RWPE1 (cell line): ENCODE results near the gene OLFM3.

Source experiments
- CTCF ChIA-PET: fragments of 350-600 bp; sonication (Branson Sonifier 250); formaldehyde crosslinking; extraction: SDS; loops from one replicate; lab custom pipeline; 2021; lab: Yijun Ruan, JAX
- POLR2A ChIA-PET: fragments of 400-600 bp; formaldehyde crosslinking; extraction: SDS; loops from one replicate; lab custom pipeline; 2020; ENCODE audit warnings: antibody characterized with exemption; ENCODE audit not compliant: low non-redundant PET; lab: Yijun Ruan, JAX
- DNase-seq: peaks from one replicate; pipeline ENCODE4 v3.0.0; 2012; ENCODE audit warnings: low spot score
- H3K27ac ChIP-seq: fragments of 450-650 bp; 2 replicates; pipeline ENCODE4 v1.5.1; 2017
- TF ChIP-seq, protein P1 (sequence below): fragments of 450-650 bp; conservative IDR thresholded peaks from 2 replicates; pipeline ENCODE4 v1.5.1; 2017; ENCODE audit warnings: low read depth, mild to moderate bottlenecking

The OLFM3 gene

GRCh38 chr1:101996825-101997465, at the start of gene OLFM3:
TSS of gene OLFM3 (minus strand) at chr1:101996926.
- ChIA-PET CTCF (no interaction called here), POLR2A (no interaction called here)
- TF ChIP-seq, protein P1, sequence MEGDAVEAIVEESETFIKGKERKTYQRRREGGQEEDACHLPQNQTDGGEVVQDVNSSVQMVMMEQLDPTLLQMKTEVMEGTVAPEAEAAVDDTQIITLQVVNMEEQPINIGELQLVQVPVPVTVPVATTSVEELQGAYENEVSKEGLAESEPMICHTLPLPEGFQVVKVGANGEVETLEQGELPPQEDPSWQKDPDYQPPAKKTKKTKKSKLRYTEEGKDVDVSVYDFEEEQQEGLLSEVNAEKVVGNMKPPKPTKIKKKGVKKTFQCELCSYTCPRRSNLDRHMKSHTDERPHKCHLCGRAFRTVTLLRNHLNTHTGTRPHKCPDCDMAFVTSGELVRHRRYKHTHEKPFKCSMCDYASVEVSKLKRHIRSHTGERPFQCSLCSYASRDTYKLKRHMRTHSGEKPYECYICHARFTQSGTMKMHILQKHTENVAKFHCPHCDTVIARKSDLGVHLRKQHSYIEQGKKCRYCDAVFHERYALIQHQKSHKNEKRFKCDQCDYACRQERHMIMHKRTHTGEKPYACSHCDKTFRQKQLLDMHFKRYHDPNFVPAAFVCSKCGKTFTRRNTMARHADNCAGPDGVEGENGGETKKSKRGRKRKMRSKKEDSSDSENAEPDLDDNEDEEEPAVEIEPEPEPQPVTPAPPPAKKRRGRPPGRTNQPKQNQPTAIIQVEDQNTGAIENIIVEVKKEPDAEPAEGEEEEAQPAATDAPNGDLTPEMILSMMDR, result no peak
- peak; percentile 24 for DNase-seq
- no peak within 1 kb of the TSS for H3K27ac ChIP-seq

DNA sequence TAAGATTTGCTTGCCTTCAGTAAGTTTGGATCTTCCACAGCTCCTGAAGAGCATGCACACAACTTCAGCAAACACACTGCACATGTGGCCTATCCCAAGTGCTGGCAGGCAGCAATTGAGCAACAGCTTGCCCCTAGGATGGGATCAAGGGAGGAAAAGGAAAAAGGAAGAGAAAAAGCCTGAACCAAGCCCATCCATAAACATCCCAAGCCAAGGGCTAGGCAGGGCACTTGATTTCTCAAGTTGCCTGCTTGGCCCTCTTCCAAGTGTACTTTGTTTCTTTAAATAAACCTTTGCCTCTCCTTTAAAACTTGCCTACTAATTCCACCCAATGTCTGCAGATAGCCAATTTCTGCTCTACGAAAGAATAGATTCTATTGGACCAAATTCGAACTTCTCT, 49.0 kb upstream of the OLFM3 start:
- POLR2A ChIA-PET, result no interaction called here
- CTCF ChIA-PET, result no interaction called here
- no peak overlapping the region for H3K27ac ChIP-seq
- no peak for DNase-seq
- TF ChIP-seq, protein P1, result no peak

GRCh38 chr1:102032534-102032933, 35.8 kb upstream of the OLFM3 start:
- no peak for DNase-seq
- ChIA-PET POLR2A (no interaction called here), CTCF (no interaction called here)
- H3K27ac ChIP-seq, result no peak overlapping the region
- TF ChIP-seq, protein P1, result no peak

DNA sequence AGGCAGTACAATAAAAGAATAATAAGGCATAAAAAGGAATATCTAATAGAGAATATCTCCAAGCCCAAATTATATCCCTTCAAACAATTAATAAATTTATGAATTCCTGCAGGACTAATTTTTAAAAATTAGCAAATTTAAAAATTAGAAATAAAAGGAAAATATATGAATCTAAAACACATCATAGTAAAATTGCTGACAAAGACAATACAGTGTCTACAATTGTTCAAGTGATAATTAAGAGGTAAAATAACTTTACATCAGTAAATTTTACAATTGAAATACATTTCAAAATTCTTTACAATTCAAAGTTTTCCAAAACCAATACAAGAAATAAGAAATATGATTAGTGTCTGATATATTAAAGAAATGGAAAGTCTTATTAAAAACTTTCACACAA, 22.8 kb upstream of the OLFM3 start:
- H3K27ac ChIP-seq, result no peak overlapping the region
- CTCF ChIA-PET, result no interaction called here
- TF ChIP-seq, protein P1, result no peak
- POLR2A ChIA-PET, result no interaction called here
- no peak for DNase-seq

- no peak for DNase-seq
- CTCF ChIA-PET, result no interaction called here
Measured at GRCh38 chr1:102015728-102016127, 19.0 kb upstream of the OLFM3 start.

GRCh38 chr1:102002057-102002456, 5.3 kb upstream of the OLFM3 start:
- H3K27ac ChIP-seq, result no peak overlapping the region
- no peak for DNase-seq
- TF ChIP-seq, protein P1, result no peak
- ChIA-PET POLR2A (no interaction called here), CTCF (interaction anchor here (0.6 kb wide), 1 partner anchor 118 kb away, joined by 3 read pairs; no protein-coding TSS in a partner anchor)

More at GRCh38 chr1:102015728-102016127, 19.0 kb upstream of the OLFM3 start:
- H3K27ac ChIP-seq, result no peak overlapping the region
- POLR2A ChIA-PET, result no interaction called here
- TF ChIP-seq, protein P1, result no peak
